Thoracic aorta (tissue), 2 donors: Measurements from ENCODE around the gene PTPRE. TPM values are rescaled to one million over a fixed set of nuclear protein-coding genes. Genes with fewer than 3 reads are reported as not detected.

Experiments used
- ATAC-seq: fragments of 150-250 bp; one replicate; pipeline ENCODE4 v1.8.0; 2017; ENCODE audit warnings: low read depth; ENCODE audit not compliant: insufficient number of reproducible peaks, low FRiP score
- DNase-seq: peaks from one replicate; pipeline ENCODE4 v3.0.0-alpha.2; 2020; ENCODE audit warnings: low spot score
- H3K27ac ChIP-seq, 2 donors: fragments of 200-600 bp; sonication (generic); 1 replicate in 1 of 2; 2 replicates in 1 of 2; pipeline ENCODE4 v1.5.1; 2016; ENCODE audit warnings: mild to moderate bottlenecking in 2 of 2, moderate library complexity in 2 of 2
- H3K27me3 ChIP-seq: fragments of 200-600 bp; sonication (generic); replicated peaks from 2 replicates; pipeline ENCODE4 v1.6.0; 2016; ENCODE audit warnings: mild to moderate bottlenecking; ENCODE audit not compliant: insufficient read depth
- H3K36me3 ChIP-seq: fragments of 200-600 bp; sonication (generic); one replicate; pipeline ENCODE4 v1.5.1; 2016
- H3K4me1 ChIP-seq, 2 donors: fragments of 200-600 bp; sonication (generic); 1 replicate in 1 of 2; 2 replicates in 1 of 2; pipeline versions ENCODE4 v1.5.1 to v1.6.0; 2016; ENCODE audit warnings: low read depth in 2 of 2, mild to moderate bottlenecking in 1 of 2; ENCODE audit not compliant: control insufficient read depth in 1 of 2
- H3K4me3 ChIP-seq: fragments of 200-600 bp; sonication (generic); 2 replicates; pipeline ENCODE4 v1.5.1; 2016; ENCODE audit warnings: mild to moderate bottlenecking
- H3K9me3 ChIP-seq: fragments of 200-600 bp; sonication (generic); 2 replicates; pipeline ENCODE4 v1.5.1; 2016
- total RNA-seq, 2 donors: library from RNA; depleted of rRNA; stranded (reverse); fragments of >200 nt; gene quantifications; one replicate each; pipeline versions ENCODE4 v1.1.0 to v1.2.3, GENCODE V29; 2016
- TF ChIP-seq, protein P1 (sequence below): fragments of 200-600 bp; sonication (generic); IDR thresholded peaks from one replicate; pipeline ENCODE4 v1.5.1; 2019; ENCODE audit warnings: antibody characterized with exemption

Gene PTPRE
- total RNA-seq, 2 donors from 2014 or later, result 41.9 to 45.1 TPM

DNA sequence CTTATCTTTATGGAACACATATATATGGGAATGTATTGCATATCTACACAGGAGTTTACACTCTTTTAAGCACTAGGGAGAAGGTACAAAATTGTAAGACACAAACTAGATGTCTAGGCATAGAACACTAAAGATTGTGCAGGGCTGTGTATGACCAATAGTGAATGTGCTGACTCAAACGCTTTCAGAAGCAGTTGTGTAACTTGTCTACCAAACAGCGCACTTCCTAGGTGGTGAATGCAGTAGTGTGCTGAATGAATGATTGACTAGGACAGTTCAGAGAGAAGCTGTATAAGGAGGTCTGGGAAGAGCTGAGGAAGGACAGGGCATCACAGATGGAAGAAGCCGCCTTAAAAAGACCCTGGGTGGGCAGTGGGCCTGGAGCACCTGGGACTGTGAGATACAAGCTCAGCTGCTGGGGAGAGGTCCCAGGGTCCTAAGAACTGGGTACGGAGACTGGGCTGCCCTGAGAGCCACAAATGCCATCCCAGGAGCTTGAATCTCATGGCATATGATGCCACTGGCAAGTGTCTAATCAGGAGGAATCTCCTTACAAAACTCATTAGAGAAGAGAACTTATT lies 28.3 kb upstream of the PTPRE start:
- Histone ChIP-seq H3K4me1 (no peaks in the 10 kb centered on the region), H3K4me3 (no peak overlapping the region), H3K36me3 (no peaks in the 10 kb centered on the region), H3K9me3 (no peaks in the 10 kb centered on the region), H3K27ac (no peak overlapping the region), H3K27me3 (no peaks in the 10 kb centered on the region)
- no peak for ATAC-seq
- TF ChIP-seq, protein P1, sequence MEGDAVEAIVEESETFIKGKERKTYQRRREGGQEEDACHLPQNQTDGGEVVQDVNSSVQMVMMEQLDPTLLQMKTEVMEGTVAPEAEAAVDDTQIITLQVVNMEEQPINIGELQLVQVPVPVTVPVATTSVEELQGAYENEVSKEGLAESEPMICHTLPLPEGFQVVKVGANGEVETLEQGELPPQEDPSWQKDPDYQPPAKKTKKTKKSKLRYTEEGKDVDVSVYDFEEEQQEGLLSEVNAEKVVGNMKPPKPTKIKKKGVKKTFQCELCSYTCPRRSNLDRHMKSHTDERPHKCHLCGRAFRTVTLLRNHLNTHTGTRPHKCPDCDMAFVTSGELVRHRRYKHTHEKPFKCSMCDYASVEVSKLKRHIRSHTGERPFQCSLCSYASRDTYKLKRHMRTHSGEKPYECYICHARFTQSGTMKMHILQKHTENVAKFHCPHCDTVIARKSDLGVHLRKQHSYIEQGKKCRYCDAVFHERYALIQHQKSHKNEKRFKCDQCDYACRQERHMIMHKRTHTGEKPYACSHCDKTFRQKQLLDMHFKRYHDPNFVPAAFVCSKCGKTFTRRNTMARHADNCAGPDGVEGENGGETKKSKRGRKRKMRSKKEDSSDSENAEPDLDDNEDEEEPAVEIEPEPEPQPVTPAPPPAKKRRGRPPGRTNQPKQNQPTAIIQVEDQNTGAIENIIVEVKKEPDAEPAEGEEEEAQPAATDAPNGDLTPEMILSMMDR, result no peak
- no peak for DNase-seq

DNA sequence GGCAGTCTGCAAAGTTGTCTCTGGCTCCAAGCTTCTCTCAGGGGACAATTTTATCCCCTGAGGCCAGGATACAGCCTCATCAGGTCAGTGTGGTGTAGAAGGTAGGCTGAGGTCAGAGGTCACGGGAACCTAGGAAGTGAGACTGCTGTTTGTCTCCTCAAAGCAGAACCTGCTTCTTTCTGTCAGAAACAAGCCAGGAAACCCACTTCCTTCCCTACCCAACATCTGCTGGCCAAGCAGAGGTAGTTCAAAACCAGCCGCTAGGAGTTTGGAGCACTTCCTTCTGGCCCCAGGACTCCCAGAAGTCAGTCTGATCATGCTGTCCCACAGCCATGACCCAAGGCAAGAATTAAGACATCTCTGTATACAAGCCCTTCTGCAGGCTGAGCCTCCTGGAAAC lies 26.3 kb upstream of the PTPRE start:
- ATAC-seq, result no peak
- Histone ChIP-seq H3K4me1 (no peaks in the 10 kb centered on the region), H3K9me3 (no peaks in the 10 kb centered on the region), H3K27me3 (no peaks in the 10 kb centered on the region), H3K36me3 (no peaks in the 10 kb centered on the region), H3K27ac (no peak overlapping the region), H3K4me3 (no peak overlapping the region)
- no peak for DNase-seq
- TF ChIP-seq, protein P1, result no peak

DNA sequence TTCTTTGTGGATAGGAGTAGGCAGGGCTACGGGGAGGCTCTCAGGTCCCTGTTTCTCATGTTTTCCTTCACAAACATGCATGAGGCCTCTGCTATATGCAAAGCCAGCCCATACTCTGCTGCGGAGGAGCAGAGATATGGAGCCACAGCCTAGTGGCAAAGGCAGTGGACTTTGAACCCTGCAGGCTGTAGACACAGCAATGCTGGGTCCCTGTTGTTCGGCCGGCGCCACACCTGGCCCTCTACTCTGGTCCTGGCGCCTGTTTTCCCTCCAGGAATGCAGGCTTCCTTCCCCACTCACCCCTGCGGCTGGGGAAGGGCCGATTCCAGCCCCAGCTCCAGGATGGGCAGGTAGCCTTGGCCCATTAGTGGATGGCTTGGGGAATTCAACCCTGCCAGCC lies 25.6 kb upstream of the PTPRE start:
- no peaks in the 10 kb centered on the region for H3K9me3 ChIP-seq
- DNase-seq (no peak), ATAC-seq (no peak)
- H3K4me3 ChIP-seq, result no peak overlapping the region
- peak overlapping the region in 1 of 2 donors; percentile 34 for H3K27ac ChIP-seq
- H3K4me1 ChIP-seq, result no peaks in the 10 kb centered on the region
- TF ChIP-seq, protein P1, result no peak
- no peaks in the 10 kb centered on the region for H3K36me3 ChIP-seq
- no peaks in the 10 kb centered on the region for H3K27me3 ChIP-seq

DNA sequence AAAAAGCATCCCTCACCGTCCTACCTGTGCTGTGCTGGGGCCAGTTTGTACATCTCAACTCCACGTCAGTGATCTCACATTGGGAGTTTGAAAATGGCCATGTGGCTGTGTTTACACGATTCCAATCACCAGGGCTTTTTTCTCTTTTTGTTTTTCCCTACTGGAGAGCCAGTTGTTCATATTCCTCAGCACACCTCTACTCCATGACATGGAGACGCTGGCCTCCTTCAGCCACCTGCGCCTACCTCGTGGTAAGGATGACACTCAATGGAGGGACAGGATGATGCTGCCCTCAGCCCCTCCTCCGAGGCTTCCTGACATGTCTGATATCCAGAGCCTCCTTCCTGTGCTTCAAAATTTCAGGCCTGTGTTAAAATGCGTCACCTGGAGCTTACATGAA lies 24.5 kb upstream of the PTPRE start:
- Histone ChIP-seq H3K4me1 (peaks cover 0 to 6% of the 10 kb centered on the region in 2 donors), H3K27me3 (no peaks in the 10 kb centered on the region), H3K27ac (no peak overlapping the region), H3K36me3 (no peaks in the 10 kb centered on the region), H3K4me3 (no peak overlapping the region), H3K9me3 (no peaks in the 10 kb centered on the region)
- TF ChIP-seq, protein P1, result no peak
- ATAC-seq, result no peak
- no peak for DNase-seq

DNA sequence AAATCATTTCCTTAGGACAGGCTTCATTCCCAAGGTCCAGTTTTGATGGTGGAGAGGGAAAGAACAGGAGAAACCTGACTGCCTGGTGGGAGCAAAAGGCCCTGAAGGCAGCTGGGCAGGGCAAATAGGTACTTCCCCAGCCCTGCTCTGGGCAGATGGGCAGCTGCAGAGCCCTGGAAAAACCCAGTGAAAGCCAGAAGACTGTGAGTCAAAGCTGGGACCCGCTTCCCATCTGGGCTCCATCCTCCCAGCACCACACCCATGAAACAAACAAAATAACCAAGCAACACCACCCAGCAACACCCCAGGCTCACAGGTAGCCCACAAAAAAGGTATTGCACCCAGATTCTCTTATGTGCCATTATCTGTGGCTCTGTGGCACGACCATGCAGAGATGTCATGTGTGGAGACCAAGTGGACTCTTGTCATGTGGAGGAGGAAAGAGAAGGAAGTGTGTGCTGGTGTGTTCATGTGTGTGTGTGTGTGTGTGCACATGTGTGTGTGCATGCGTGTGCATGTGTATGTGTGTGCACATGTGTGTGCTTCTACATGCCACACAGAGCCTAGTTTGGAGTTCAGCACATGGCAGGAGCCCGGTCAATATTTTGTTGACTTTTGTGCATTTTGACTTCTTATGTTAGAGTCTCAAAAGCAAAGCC lies 24.0 kb upstream of the PTPRE start:
- no peak overlapping the region for H3K27ac ChIP-seq
- no peak for ATAC-seq
- no peaks in the 10 kb centered on the region for H3K27me3 ChIP-seq

More for the DNA sequence above, 24.0 kb upstream of the PTPRE start:
- TF ChIP-seq, protein P1, result no peak
- no peaks in the 10 kb centered on the region for H3K9me3 ChIP-seq
- H3K36me3 ChIP-seq, result no peaks in the 10 kb centered on the region
- H3K4me1 ChIP-seq, result peaks cover 0 to 11% of the 10 kb centered on the region in 2 donors
- no peak for DNase-seq
- H3K4me3 ChIP-seq, result no peak overlapping the region
